HG02870 (cell line): ENCODE measurements around the gene NFIL3.

ENCODE experiments used
- ATAC-seq: cut with Tn5 transposase; IDR thresholded peaks from one replicate; pipeline ENCODE4 v1.9.1; 2021; ENCODE audit warnings: mild to moderate bottlenecking, moderate library complexity; ENCODE audit not compliant: unreplicated experiment

NFIL3 gene

GRCh38 chr9:91422758-91423711, 597 bp downstream of the NFIL3 start:
- peak; percentile 33 for ATAC-seq

GRCh38 chr9:91421971-91422757, 1.5 kb downstream of the NFIL3 start:
- ATAC-seq = no peak

- ATAC-seq = no peak
These were observed 2.4 kb downstream of the NFIL3 start for GRCh38 chr9:91421128-91421765.

GRCh38 chr9:91420501-91421127, 3.0 kb downstream of the NFIL3 start:
- no peak for ATAC-seq

GRCh38 chr9:91419222-91420191, 4.1 kb downstream of the NFIL3 start:
- no peak for ATAC-seq

- no peak for ATAC-seq
These were observed 5.4 kb downstream of the NFIL3 start for GRCh38 chr9:91418215-91418610.

- ATAC-seq = no peak
These were observed 5.9 kb downstream of the NFIL3 start for GRCh38 chr9:91417602-91418214.

- ATAC-seq = no peak
These were observed 7.4 kb downstream of the NFIL3 start for GRCh38 chr9:91416096-91416712.

- peak; percentile 99 for ATAC-seq
These were observed 8.3 kb downstream of the NFIL3 start for GRCh38 chr9:91415290-91415689.

GRCh38 chr9:91412941-91413340, 10.7 kb downstream of the NFIL3 start:
- ATAC-seq = no peak

GRCh38 chr9:91411096-91411771, 12.4 kb downstream of the NFIL3 start:
- ATAC-seq = no peak

- no peak for ATAC-seq
These were observed 13.5 kb downstream of the NFIL3 start for GRCh38 chr9:91410161-91410560.

- no peak for ATAC-seq
These were observed 15.2 kb downstream of the NFIL3 start for GRCh38 chr9:91408475-91408874.

- ATAC-seq = no peak
These were observed 15.9 kb downstream of the NFIL3 start for GRCh38 chr9:91407580-91408318.

- ATAC-seq = no peak
These were observed 18.1 kb downstream of the NFIL3 start for GRCh38 chr9:91405343-91406077.

- ATAC-seq = no peak
These were observed 19.7 kb downstream of the NFIL3 start for GRCh38 chr9:91403665-91404543.
